GM12878 (cell line): Measurements from ENCODE around the gene NOX1. TPM values are rescaled to one million over a fixed set of nuclear protein-coding genes. Genes with fewer than 3 reads are reported as not detected.
A peak's percentile ranks its signal among the peaks of the same experiment; 100 is the strongest.

Source experiments
- BACH1 ChIP-seq: fragments of 450-650 bp; IDR thresholded peaks from 2 replicates; pipeline ENCODE4 v1.6.1; 2017; ENCODE audit warnings: mild to moderate bottlenecking, borderline replicate concordance
- BRCA1 ChIP-seq: IDR thresholded peaks from 2 replicates; pipeline ENCODE4 v1.6.1; 2011; ENCODE audit warnings: low read depth, low read length, improper control_type of control experiment
- FOXK2 ChIP-seq: fragments of 450-650 bp; IDR thresholded peaks from 2 replicates; pipeline ENCODE4 v1.6.1; 2017; ENCODE audit warnings: mild to moderate bottlenecking, moderate library complexity
- HDGF ChIP-seq: fragments of 450-650 bp; IDR thresholded peaks from 2 replicates; pipeline ENCODE4 v1.6.1; 2016; ENCODE audit warnings: antibody characterized with exemption
- IKZF2 ChIP-seq, 2 experiments: fragments of 450-650 bp; IDR thresholded peaks; 2 replicates each; pipeline ENCODE4 v1.6.1; 2017; ENCODE audit warnings: mild to moderate bottlenecking in 2 of 2, moderate library complexity in 2 of 2
- NFIC ChIP-seq: IDR thresholded peaks from 2 replicates; pipeline ENCODE4 v1.6.1; 2012; ENCODE audit warnings: low read depth, mild to moderate bottlenecking, inconsistent platforms, low read length, moderate library complexity
- NR2F1 ChIP-seq: fragments of 450-650 bp; conservative IDR thresholded peaks from 2 replicates; pipeline ENCODE4 v1.6.1; 2017; ENCODE audit warnings: mild to moderate bottlenecking
- POLR2A ChIP-seq: IDR thresholded peaks from 2 replicates; pipeline ENCODE4 v1.6.1; 2011; ENCODE audit warnings: low read depth, mild to moderate bottlenecking, low read length
- RAD21 ChIP-seq: IDR thresholded peaks from 2 replicates; pipeline ENCODE4 v1.6.1; 2011; ENCODE audit warnings: mild to moderate bottlenecking, low read depth, low read length, moderate library complexity; ENCODE audit not compliant: insufficient read depth
- RFX5 ChIP-seq: IDR thresholded peaks from 2 replicates; pipeline ENCODE4 v1.6.1; 2011; ENCODE audit warnings: low read depth, low read length, improper control_type of control experiment
- SMAD1 ChIP-seq: fragments of 450-650 bp; IDR thresholded peaks from 2 replicates; pipeline ENCODE4 v1.6.1; 2018; ENCODE audit warnings: mild to moderate bottlenecking, low read depth; ENCODE audit not compliant: partially characterized antibody
- SMARCA5 ChIP-seq: fragments of 450-650 bp; IDR thresholded peaks from 2 replicates; pipeline ENCODE4 v1.6.1; 2017; ENCODE audit warnings: mild to moderate bottlenecking
- SREBF1 ChIP-seq: IDR thresholded peaks from 2 replicates; pipeline ENCODE4 v1.6.1; 2012; ENCODE audit warnings: mild to moderate bottlenecking, low read length
- TBL1XR1 ChIP-seq: IDR thresholded peaks from 2 replicates; pipeline ENCODE4 v1.6.1; 2012; ENCODE audit warnings: low read depth, low read length, improper control_type of control experiment
- WRNIP1 ChIP-seq: IDR thresholded peaks from 2 replicates; pipeline ENCODE4 v1.6.1; 2011; ENCODE audit warnings: low read depth, low read length, improper control_type of control experiment, borderline replicate concordance
- YY1 ChIP-seq: IDR thresholded peaks from 2 replicates; pipeline ENCODE4 v1.6.1; 2011; ENCODE audit warnings: low read depth, mild to moderate bottlenecking, low read length
- ZBED1 ChIP-seq: IDR thresholded peaks from 2 replicates; pipeline ENCODE4 v1.6.1; 2016; ENCODE audit warnings: borderline replicate concordance
- ZNF384 ChIP-seq: IDR thresholded peaks from 2 replicates; pipeline ENCODE4 v1.6.1; 2012; ENCODE audit warnings: low read depth, mild to moderate bottlenecking, low read length, improper control_type of control experiment, borderline replicate concordance
- ZZZ3 ChIP-seq: IDR thresholded peaks from 2 replicates; pipeline ENCODE4 v1.6.1; 2011; ENCODE audit warnings: low read depth; ENCODE audit not compliant: control insufficient read depth, insufficient read length
- polyA plus RNA-seq, 11 experiments: library from polyadenylated mRNA; depleted of rRNA in 4 of 11; unstranded in 6 of 11; stranded (reverse) in 5 of 11; fragments of >200 nt; fragmentation: Nextera tagmentation in 4 of 11; fragmentation: Illumina TruSeq in 1 of 11; extraction: Ambion mirVana in 4 of 11; extraction: Trizol in 1 of 11; gene quantifications; 1 replicate in 1 of 11; 2 replicates in 10 of 11; pipeline versions ENCODE4 v1.2.1 to v1.2.3, GENCODE V29; 2011 to 2016; ENCODE audit warnings: inconsistent platforms in 2 of 11, missing spikeins in 2 of 11, low read depth in 1 of 11
- total RNA-seq, 4 experiments: library from RNA; depleted of rRNA in 3 of 4; stranded (reverse); fragments of >200 nt in 3 of 4; fragmentation: Illumina TruSeq in 1 of 4; extraction: Trizol in 1 of 4; gene quantifications; 2 replicates each; pipeline versions ENCODE4 v1.2.1 to v1.2.3, GENCODE V29; 2013 to 2021
- TF ChIP-seq, protein P1 (sequence below): IDR thresholded peaks from 2 replicates; pipeline ENCODE4 v1.6.1; 2011; ENCODE audit warnings: low read depth, mild to moderate bottlenecking, low read length, moderate library complexity, borderline replicate concordance; ENCODE audit errors: extremely low read depth
- TF ChIP-seq, protein P2 (sequence below): IDR thresholded peaks from 2 replicates; pipeline ENCODE4 v1.6.1; 2011; ENCODE audit warnings: borderline replicate concordance, low read depth, mild to moderate bottlenecking, moderate library complexity, low read length; ENCODE audit not compliant: insufficient read depth, poor library complexity, severe bottlenecking
- TF ChIP-seq, protein P3 (sequence below): fragments of 450-650 bp; formaldehyde crosslinking; IDR thresholded peaks from 2 replicates; pipeline ENCODE4 v1.4.0; 2020; ENCODE audit warnings: mild to moderate bottlenecking, moderate library complexity
- TF ChIP-seq, protein P4 (sequence below): IDR thresholded peaks from 2 replicates; pipeline ENCODE4 v1.6.1; 2012; ENCODE audit warnings: low read depth, low read length, improper control_type of control experiment
- TF ChIP-seq, protein P5 (sequence below): fragments of 450-650 bp; IDR thresholded peaks from 2 replicates; pipeline ENCODE4 v1.6.1; 2017; ENCODE audit warnings: low read depth, mild to moderate bottlenecking, moderate library complexity

The NOX1 gene
- total and polyA plus RNA-seq, 10 of the 15 experiments (the other 5 are each of a cell fraction or from before 2014, with no cell fraction given) = 0.03 to 0.09 (median 0.08) TPM; not detected in 6

DNA sequence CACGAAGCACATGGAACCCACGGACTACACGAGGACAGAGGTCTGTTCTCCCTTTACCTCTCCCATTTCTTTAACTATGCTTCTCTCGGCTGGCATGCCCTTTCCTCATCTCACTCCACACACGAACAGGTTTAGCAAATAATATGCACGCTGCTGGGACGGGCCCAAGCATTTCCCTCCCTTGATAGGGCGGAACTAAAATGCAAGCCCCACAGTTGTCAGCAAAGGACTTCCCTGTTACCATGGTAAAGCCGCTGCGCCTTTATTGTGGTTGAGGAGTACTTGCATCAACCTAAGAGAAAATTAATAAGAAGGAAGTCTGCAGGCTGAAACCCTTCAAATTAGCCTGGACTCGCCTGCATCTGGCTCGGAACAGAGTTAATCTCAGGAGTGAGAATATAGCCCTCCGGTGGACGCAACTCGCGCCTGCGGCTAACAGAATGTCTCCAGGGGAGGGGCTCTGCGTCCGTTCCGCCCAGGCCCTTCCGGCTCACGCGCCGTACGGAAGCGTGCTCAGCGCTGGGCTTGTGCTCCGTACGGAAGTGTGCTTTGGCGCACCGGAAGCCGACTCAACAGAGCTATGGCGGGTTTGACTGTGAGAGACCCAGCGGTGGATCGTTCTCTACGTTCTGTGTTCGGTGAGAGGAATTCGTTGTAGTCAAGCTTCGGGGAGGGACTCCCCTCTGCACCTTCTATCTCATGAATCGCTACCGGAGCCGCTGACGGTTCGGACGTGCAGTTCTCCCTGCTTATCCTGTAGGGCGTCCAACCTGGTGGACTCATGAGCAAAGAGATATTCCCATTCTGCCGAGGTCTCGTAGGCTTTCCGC, 54.1 kb downstream of the NOX1 start, which contains the start of gene CSTF2 (continued):
- TF ChIP-seq, protein P1, sequence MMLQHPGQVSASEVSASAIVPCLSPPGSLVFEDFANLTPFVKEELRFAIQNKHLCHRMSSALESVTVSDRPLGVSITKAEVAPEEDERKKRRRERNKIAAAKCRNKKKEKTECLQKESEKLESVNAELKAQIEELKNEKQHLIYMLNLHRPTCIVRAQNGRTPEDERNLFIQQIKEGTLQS = no peak
- TF ChIP-seq ZBED1 = no peak
- TF ChIP-seq, protein P2, sequence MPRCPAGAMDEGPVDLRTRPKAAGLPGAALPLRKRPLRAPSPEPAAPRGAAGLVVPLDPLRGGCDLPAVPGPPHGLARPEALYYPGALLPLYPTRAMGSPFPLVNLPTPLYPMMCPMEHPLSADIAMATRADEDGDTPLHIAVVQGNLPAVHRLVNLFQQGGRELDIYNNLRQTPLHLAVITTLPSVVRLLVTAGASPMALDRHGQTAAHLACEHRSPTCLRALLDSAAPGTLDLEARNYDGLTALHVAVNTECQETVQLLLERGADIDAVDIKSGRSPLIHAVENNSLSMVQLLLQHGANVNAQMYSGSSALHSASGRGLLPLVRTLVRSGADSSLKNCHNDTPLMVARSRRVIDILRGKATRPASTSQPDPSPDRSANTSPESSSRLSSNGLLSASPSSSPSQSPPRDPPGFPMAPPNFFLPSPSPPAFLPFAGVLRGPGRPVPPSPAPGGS = no peak
- no peak for TF ChIP-seq SMAD1
- TF ChIP-seq IKZF2 (IDR thresholded peaks at IDR 0.05) = no peak
- TF ChIP-seq YY1 = peak; percentile 94
- TF ChIP-seq RFX5 = no peak
- TF ChIP-seq WRNIP1 = no peak
- TF ChIP-seq ZNF384 = no peak
- TF ChIP-seq BRCA1 = no peak
- TF ChIP-seq NFIC = no peak
- TF ChIP-seq POLR2A = peak; percentile 89
- TF ChIP-seq SREBF1 = no peak
- TF ChIP-seq ZZZ3 = no peak
- no peak for TF ChIP-seq FOXK2
- no peak for TF ChIP-seq SMARCA5
- TF ChIP-seq, protein P3, sequence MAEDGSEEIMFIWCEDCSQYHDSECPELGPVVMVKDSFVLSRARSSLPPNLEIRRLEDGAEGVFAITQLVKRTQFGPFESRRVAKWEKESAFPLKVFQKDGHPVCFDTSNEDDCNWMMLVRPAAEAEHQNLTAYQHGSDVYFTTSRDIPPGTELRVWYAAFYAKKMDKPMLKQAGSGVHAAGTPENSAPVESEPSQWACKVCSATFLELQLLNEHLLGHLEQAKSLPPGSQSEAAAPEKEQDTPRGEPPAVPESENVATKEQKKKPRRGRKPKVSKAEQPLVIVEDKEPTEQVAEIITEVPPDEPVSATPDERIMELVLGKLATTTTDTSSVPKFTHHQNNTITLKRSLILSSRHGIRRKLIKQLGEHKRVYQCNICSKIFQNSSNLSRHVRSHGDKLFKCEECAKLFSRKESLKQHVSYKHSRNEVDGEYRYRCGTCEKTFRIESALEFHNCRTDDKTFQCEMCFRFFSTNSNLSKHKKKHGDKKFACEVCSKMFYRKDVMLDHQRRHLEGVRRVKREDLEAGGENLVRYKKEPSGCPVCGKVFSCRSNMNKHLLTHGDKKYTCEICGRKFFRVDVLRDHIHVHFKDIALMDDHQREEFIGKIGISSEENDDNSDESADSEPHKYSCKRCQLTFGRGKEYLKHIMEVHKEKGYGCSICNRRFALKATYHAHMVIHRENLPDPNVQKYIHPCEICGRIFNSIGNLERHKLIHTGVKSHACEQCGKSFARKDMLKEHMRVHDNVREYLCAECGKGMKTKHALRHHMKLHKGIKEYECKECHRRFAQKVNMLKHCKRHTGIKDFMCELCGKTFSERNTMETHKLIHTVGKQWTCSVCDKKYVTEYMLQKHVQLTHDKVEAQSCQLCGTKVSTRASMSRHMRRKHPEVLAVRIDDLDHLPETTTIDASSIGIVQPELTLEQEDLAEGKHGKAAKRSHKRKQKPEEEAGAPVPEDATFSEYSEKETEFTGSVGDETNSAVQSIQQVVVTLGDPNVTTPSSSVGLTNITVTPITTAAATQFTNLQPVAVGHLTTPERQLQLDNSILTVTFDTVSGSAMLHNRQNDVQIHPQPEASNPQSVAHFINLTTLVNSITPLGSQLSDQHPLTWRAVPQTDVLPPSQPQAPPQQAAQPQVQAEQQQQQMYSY = no peak
- no peak for TF ChIP-seq BACH1
- TF ChIP-seq RAD21 = no peak
- no peak for TF ChIP-seq NR2F1
- TF ChIP-seq, protein P4, sequence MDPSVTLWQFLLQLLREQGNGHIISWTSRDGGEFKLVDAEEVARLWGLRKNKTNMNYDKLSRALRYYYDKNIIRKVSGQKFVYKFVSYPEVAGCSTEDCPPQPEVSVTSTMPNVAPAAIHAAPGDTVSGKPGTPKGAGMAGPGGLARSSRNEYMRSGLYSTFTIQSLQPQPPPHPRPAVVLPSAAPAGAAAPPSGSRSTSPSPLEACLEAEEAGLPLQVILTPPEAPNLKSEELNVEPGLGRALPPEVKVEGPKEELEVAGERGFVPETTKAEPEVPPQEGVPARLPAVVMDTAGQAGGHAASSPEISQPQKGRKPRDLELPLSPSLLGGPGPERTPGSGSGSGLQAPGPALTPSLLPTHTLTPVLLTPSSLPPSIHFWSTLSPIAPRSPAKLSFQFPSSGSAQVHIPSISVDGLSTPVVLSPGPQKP = no peak
- TF ChIP-seq TBL1XR1 = no peak
- TF ChIP-seq, protein P5, sequence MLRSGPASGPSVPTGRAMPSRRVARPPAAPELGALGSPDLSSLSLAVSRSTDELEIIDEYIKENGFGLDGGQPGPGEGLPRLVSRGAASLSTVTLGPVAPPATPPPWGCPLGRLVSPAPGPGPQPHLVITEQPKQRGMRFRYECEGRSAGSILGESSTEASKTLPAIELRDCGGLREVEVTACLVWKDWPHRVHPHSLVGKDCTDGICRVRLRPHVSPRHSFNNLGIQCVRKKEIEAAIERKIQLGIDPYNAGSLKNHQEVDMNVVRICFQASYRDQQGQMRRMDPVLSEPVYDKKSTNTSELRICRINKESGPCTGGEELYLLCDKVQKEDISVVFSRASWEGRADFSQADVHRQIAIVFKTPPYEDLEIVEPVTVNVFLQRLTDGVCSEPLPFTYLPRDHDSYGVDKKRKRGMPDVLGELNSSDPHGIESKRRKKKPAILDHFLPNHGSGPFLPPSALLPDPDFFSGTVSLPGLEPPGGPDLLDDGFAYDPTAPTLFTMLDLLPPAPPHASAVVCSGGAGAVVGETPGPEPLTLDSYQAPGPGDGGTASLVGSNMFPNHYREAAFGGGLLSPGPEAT = peak; percentile 88
- TF ChIP-seq HDGF = no peak
